HG03457 (cell line): ENCODE data around the gene WIPF2.
"Not testable (repeated sequence)": the region's sequence is repeated elsewhere in the genome, so short reads cannot be mapped to it uniquely, and the experiment has no call there.

Experiments
- ATAC-seq: cut with Tn5 transposase; IDR thresholded peaks from one replicate; pipeline ENCODE4 v1.9.1; 2021; ENCODE audit warnings: moderate number of reproducible peaks; ENCODE audit not compliant: unreplicated experiment

Gene WIPF2

GRCh38 chr17:40191237-40192208, 27.6 kb upstream of the WIPF2 start:
- no peak for ATAC-seq

- ATAC-seq, result no peak
Measured at GRCh38 chr17:40192961-40193360, 26.1 kb upstream of the WIPF2 start.

GRCh38 chr17:40194821-40195220, 24.3 kb upstream of the WIPF2 start:
- no peak for ATAC-seq

GRCh38 chr17:40197550-40197949, 21.6 kb upstream of the WIPF2 start:
- no peak for ATAC-seq

- not testable (repeated sequence) for ATAC-seq
Measured at GRCh38 chr17:40197965-40198456, 21.1 kb upstream of the WIPF2 start.

- ATAC-seq, result no peak
Measured at GRCh38 chr17:40198576-40198975, 20.5 kb upstream of the WIPF2 start.

- ATAC-seq, result no peak
Measured at GRCh38 chr17:40203131-40203530, 16.0 kb upstream of the WIPF2 start.

- not testable (repeated sequence) for ATAC-seq
Measured at GRCh38 chr17:40206193-40206592, 12.9 kb upstream of the WIPF2 start.

GRCh38 chr17:40209404-40210093, 9.6 kb upstream of the WIPF2 start:
- ATAC-seq, result no peak

GRCh38 chr17:40213914-40214313, 5.2 kb upstream of the WIPF2 start:
- ATAC-seq, result not testable (repeated sequence)

GRCh38 chr17:40218006-40218739, 931 bp upstream of the WIPF2 start:
- no peak for ATAC-seq

- peak; percentile 15 for ATAC-seq
Measured at GRCh38 chr17:40219594-40220338, 662 bp downstream of the WIPF2 start.

GRCh38 chr17:40224718-40225550, 5.8 kb downstream of the WIPF2 start:
- ATAC-seq, result no peak

GRCh38 chr17:40229146-40229545, 10.0 kb downstream of the WIPF2 start:
- ATAC-seq, result not testable (repeated sequence)

GRCh38 chr17:40230670-40231069, 11.6 kb downstream of the WIPF2 start:
- no peak for ATAC-seq

- not testable (repeated sequence) for ATAC-seq
Measured at GRCh38 chr17:40231928-40232327, 12.8 kb downstream of the WIPF2 start.

GRCh38 chr17:40241252-40241834, 22.2 kb downstream of the WIPF2 start:
- ATAC-seq, result no peak

- ATAC-seq, result no peak
Measured at GRCh38 chr17:40242774-40243173, 23.7 kb downstream of the WIPF2 start.

GRCh38 chr17:40243761-40244160, 24.7 kb downstream of the WIPF2 start:
- ATAC-seq, result no peak
